ENCODE results near the gene HYOU1.
"Not testable (repeated sequence)": the region's sequence is repeated elsewhere in the genome, so short reads cannot be mapped to it uniquely, and the experiment has no call there.

The HYOU1 gene

GRCh38 chr11:119047205-119047604 is 9.8 kb downstream of the HYOU1 start:
- H4K20me1 ChIP-seq = peaks cover 18% of the 10 kb centered on the region; the same call in 1 of the 2 replicates
- H3K4me1 ChIP-seq = no peaks in the 10 kb centered on the region

DNA sequence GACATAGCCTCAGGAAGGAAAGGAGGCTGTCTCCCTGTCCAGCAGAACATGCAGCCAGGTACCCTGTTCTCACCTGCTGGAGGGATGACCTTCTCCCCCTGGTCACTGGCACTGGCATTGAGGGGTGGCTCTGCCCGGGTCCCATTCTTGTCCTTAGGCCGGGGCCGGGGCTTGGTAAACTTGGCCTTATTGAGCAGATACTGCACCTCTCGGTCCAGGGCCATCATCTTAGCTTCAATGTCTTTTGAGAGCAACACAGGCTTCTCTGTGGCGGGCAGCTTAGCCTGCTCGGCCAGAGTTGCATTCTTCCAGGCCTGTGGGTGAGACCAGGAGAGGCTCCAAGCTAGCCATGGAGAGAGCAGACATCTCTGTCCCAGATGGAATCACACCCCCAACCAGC is 10.5 kb downstream of the HYOU1 start:
- Histone ChIP-seq H3K4me1 (no peaks in the 10 kb centered on the region), H3K9ac (no peak overlapping the region), H3K4me2 (no peak overlapping the region), H3K4me3 (no peak overlapping the region), H3K36me3 (peaks cover 73% of the 10 kb centered on the region), H3K9me3 (no peaks in the 10 kb centered on the region), H4K20me1 (peaks cover 11% of the 10 kb centered on the region; the same call in 1 of the 2 replicates), H3K27ac (no peak overlapping the region), H3K27me3 (no peaks in the 10 kb centered on the region)
- TF ChIP-seq Cebpa-rat (IDR thresholded peaks at IDR 0.05) = no peak

More at GRCh38 chr11:119047205-119047604, 9.8 kb downstream of the HYOU1 start:
- Histone ChIP-seq H3K36me3 (peaks cover 80% of the 10 kb centered on the region), H3K9me3 (no peaks in the 10 kb centered on the region), H3K27me3 (no peaks in the 10 kb centered on the region), H3K4me2 (no peak overlapping the region), H3K9ac (no peak overlapping the region), H3K27ac (no peak overlapping the region), H3K4me3 (no peak overlapping the region)
- TF ChIP-seq Cebpa-rat (IDR thresholded peaks at IDR 0.05) = no peak

- Histone ChIP-seq H3K27me3 (no peaks in the 10 kb centered on the region), H3K9ac (no peak overlapping the region), H3K36me3 (peaks cover 55% of the 10 kb centered on the region), H3K4me1 (peaks cover 7% of the 10 kb centered on the region), H3K9me3 (no peaks in the 10 kb centered on the region), H3K27ac (no peak overlapping the region), H3K4me2 (no peak overlapping the region), H4K20me1 (peaks cover 6% of the 10 kb centered on the region; the same call in 1 of the 2 replicates), H3K4me3 (no peak overlapping the region)
- no peak for TF ChIP-seq Cebpa-rat (IDR thresholded peaks at IDR 0.05)
These were observed 12.3 kb downstream of the HYOU1 start for GRCh38 chr11:119044708-119045107.

- no peak for TF ChIP-seq Cebpa-rat (IDR thresholded peaks at IDR 0.05)
- H3K9ac ChIP-seq = no peak overlapping the region
- H4K20me1 ChIP-seq = peaks cover under 1% of the 10 kb centered on the region; the same call in 1 of the 2 replicates
- H3K27me3 ChIP-seq = no peaks in the 10 kb centered on the region
- H3K4me3 ChIP-seq = no peak overlapping the region
- no peak overlapping the region for H3K27ac ChIP-seq
- H3K4me1 ChIP-seq = peaks cover 13% of the 10 kb centered on the region
- no peaks in the 10 kb centered on the region for H3K9me3 ChIP-seq
- peaks cover 37% of the 10 kb centered on the region for H3K36me3 ChIP-seq
- H3K4me2 ChIP-seq = no peak overlapping the region
These were observed 14.1 kb downstream of the HYOU1 start for GRCh38 chr11:119042927-119043326.

DNA sequence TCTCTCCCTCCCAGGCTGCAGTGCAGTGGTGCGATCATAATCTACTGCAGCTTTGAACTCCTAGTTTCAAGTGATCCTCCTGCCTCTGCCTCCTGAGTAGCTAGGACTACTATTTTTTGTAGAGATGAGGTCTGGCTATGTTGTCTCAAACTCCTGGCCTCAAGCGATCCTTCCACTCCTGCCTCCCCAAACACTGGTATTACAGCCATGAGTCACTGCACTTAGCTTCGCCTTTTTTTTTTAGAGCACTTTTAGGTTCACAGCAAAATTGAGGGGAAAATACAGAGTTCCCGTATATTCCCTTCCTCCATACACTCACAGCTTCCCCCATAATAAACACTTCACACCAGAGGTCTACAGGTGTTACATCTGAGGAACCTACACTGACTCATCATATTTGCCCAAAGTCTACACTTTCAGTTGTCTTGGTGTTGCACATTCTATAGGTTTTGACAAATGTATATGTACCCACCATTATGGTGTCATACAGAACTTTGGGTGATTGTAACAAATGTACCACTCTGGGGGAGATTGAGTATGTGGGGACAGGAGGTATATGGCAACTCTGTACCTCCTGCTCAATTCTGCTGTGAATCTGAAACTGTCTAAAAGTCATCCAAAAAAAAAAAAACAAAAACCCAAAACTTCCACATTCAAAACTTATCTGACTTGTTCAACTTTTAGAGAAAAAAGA is 15.0 kb downstream of the HYOU1 start:
- H3K27me3 ChIP-seq = no peaks in the 10 kb centered on the region
- H3K4me3 ChIP-seq = no peak overlapping the region
- H3K36me3 ChIP-seq = peaks cover 28% of the 10 kb centered on the region
- H3K9me3 ChIP-seq = no peaks in the 10 kb centered on the region
- peaks cover 13% of the 10 kb centered on the region for H3K4me1 ChIP-seq
- TF ChIP-seq Cebpa-rat (IDR thresholded peaks at IDR 0.05) = no peak
- H4K20me1 ChIP-seq = no peaks in the 10 kb centered on the region; the same call in 1 of the 2 replicates
- H3K9ac ChIP-seq = no peak overlapping the region
- no peak overlapping the region for H3K27ac ChIP-seq
- no peak overlapping the region for H3K4me2 ChIP-seq

DNA sequence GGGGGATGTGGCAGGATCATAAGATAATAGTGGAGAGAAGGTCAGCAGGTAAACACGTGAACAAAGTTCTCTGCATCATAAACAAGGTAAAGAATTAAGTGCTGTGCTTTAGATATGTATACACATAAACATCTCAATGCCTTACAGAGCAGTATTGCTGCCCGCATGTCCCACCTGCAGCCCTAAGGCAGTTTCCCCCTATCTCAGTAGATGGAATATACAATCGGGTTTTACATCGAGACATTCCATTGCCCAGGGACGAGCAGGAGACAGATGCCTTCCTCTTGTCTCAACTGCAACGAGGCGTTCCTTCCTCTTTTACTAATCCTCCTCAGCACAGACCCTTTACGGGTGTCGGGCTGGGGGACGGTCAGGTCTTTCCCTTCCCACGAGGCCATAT is 17.5 kb downstream of the HYOU1 start:
- Histone ChIP-seq H3K4me1 (peaks cover 13% of the 10 kb centered on the region), H3K4me2 (peak overlapping the region; percentile 49)
- H3K4me3 ChIP-seq, H3K27me3 ChIP-seq, H3K9me3 ChIP-seq, H3K36me3 ChIP-seq, H4K20me1 ChIP-seq, H3K27ac ChIP-seq, H3K9ac ChIP-seq: not testable (repeated sequence)

GRCh38 chr11:119038884-119039283 is 18.1 kb downstream of the HYOU1 start:
- H3K4me2 ChIP-seq = peak overlapping the region; percentile 49; the same call in 1 of the 2 replicates
- peaks cover 17% of the 10 kb centered on the region for H3K4me1 ChIP-seq

GRCh38 chr11:119034813-119035212 is 22.2 kb downstream of the HYOU1 start:
- H3K9me3 ChIP-seq = no peaks in the 10 kb centered on the region
- H3K4me1 ChIP-seq = peaks cover 23% of the 10 kb centered on the region
- no peak overlapping the region for H3K9ac ChIP-seq
- H4K20me1 ChIP-seq = no peaks in the 10 kb centered on the region
- no peak overlapping the region for H3K4me3 ChIP-seq
- no peak for TF ChIP-seq Cebpa-rat (IDR thresholded peaks at IDR 0.05)
- H3K27ac ChIP-seq = no peak overlapping the region
- no peak overlapping the region for H3K4me2 ChIP-seq
- no peaks in the 10 kb centered on the region for H3K36me3 ChIP-seq
- no peaks in the 10 kb centered on the region for H3K27me3 ChIP-seq

More at GRCh38 chr11:119038884-119039283, 18.1 kb downstream of the HYOU1 start:
- Histone ChIP-seq H3K27ac (no peak overlapping the region), H3K9me3 (no peaks in the 10 kb centered on the region), H3K4me3 (no peak overlapping the region), H3K36me3 (no peaks in the 10 kb centered on the region), H3K9ac (no peak overlapping the region), H3K27me3 (no peaks in the 10 kb centered on the region), H4K20me1 (no peaks in the 10 kb centered on the region)
- TF ChIP-seq Cebpa-rat (IDR thresholded peaks at IDR 0.05) = no peak

- not testable (repeated sequence) for H4K20me1 ChIP-seq, H3K36me3 ChIP-seq, H3K27ac ChIP-seq, H3K9ac ChIP-seq, H3K4me3 ChIP-seq, H3K9me3 ChIP-seq, H3K27me3 ChIP-seq
- Histone ChIP-seq H3K4me2 (peak overlapping the region; percentile 42), H3K4me1 (peaks cover 30% of the 10 kb centered on the region)
These were observed 23.6 kb downstream of the HYOU1 start for GRCh38 chr11:119033421-119033820.

DNA sequence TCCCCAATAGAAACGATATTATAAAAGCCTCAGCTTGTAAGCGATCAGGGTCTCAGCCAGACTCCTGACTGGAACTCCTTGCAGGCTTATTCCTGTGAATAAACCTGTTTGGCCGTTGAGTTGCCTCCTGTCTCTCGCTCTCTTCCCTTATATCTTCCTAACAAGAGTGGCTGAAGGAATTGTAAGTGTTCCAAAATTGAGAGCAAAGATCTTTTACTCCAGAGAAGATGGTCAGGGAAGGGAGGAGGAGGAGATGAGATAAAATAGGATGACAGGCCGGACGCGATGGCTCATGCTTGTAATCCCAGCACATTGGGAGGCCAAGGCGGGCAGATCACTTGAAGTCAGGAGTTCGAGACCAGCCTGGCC is 25.1 kb downstream of the HYOU1 start:
- peaks cover 30% of the 10 kb centered on the region for H3K4me1 ChIP-seq
- no peaks in the 10 kb centered on the region for H3K9me3 ChIP-seq
- no peaks in the 10 kb centered on the region for H3K27me3 ChIP-seq
- no peaks in the 10 kb centered on the region for H4K20me1 ChIP-seq
- H3K9ac ChIP-seq = no peak overlapping the region
- no peak overlapping the region for H3K27ac ChIP-seq
- TF ChIP-seq Cebpa-rat (IDR thresholded peaks at IDR 0.05) = no peak
- no peak overlapping the region for H3K4me2 ChIP-seq
- H3K36me3 ChIP-seq = peaks cover 21% of the 10 kb centered on the region
- no peak overlapping the region for H3K4me3 ChIP-seq
